H1 (cell line): Measurements from ENCODE around the gene ANKRD40. TPM values are rescaled to one million over a fixed set of nuclear protein-coding genes. Genes with fewer than 3 reads are reported as not detected.

Source experiments
- CTCF ChIA-PET: fragments of 300-600 bp; sonication (Branson Sonifier 250); formaldehyde crosslinking; loops from one replicate; lab custom pipeline; 2021; ENCODE audit not compliant: partially characterized antibody; lab: Charles Lee
- POLR2A ChIA-PET: fragments of 300-600 bp; sonication (Branson Sonifier 250); formaldehyde crosslinking; loops from one replicate; lab custom pipeline; 2021; ENCODE audit warnings: inconsistent platforms; ENCODE audit not compliant: partially characterized antibody; lab: Charles Lee
- DNase-seq, 2 experiments: peaks; one replicate each; pipeline versions ENCODE4 v3.0.0 to v3.0.0-alpha.2; 2010 to 2022; ENCODE audit warnings: low spot score in 2 of 2, low read depth in 1 of 2, mixed read lengths in 1 of 2
- FAIRE-seq: peaks from 2 replicates; lab custom pipeline; 2011; peaks lifted over from hg19 to GRCh38; lab: Jason Lieb, UNC
- H2AFZ ChIP-seq: 2 replicates; pipeline ENCODE4 v1.8.1; 2012; ENCODE audit warnings: low read length, inconsistent platforms
- H2AK5ac ChIP-seq: 2 replicates; pipeline ENCODE4 v1.6.1; 2013; ENCODE audit warnings: low read depth, low read length
- H2BK120ac ChIP-seq: replicated peaks from 2 replicates; pipeline ENCODE3; 2013; ENCODE audit warnings: low read depth, low read length, inconsistent platforms
- H2BK12ac ChIP-seq: 2 replicates; pipeline ENCODE4 v1.6.1; 2013; ENCODE audit warnings: low read depth, low read length
- H2BK15ac ChIP-seq: 2 replicates; pipeline ENCODE4 v1.6.1; 2013; ENCODE audit warnings: low read length
- H2BK20ac ChIP-seq: 2 replicates; pipeline ENCODE4 v1.6.1; 2013; ENCODE audit warnings: low read length
- H2BK5ac ChIP-seq: 2 replicates; pipeline ENCODE4 v1.6.1; 2013; ENCODE audit warnings: low read depth, low read length
- H3K14ac ChIP-seq: 2 replicates; pipeline ENCODE4 v1.6.1; 2013; ENCODE audit warnings: inconsistent platforms; ENCODE audit not compliant: insufficient read length
- H3K18ac ChIP-seq: 2 replicates; pipeline ENCODE4 v1.6.1; 2013; ENCODE audit warnings: low read length; ENCODE audit errors: extremely low read depth
- H3K23ac ChIP-seq: 2 replicates; pipeline ENCODE4 v1.6.1; 2013; ENCODE audit warnings: inconsistent platforms; ENCODE audit not compliant: insufficient read length
- H3K23me2 ChIP-seq: 2 replicates; pipeline ENCODE4 v1.6.1; 2013; ENCODE audit warnings: low read depth, low read length
- H3K27ac ChIP-seq: 2 replicates; pipeline ENCODE4 v1.6.1; 2011; ENCODE audit warnings: low read depth, low read length, inconsistent platforms
- H3K27me3 ChIP-seq, 4 experiments: replicated peaks in 1 of 4; 1 replicate in 1 of 4; 2 replicates in 3 of 4; pipeline versions ENCODE4 v1.6.1 to v1.8.1; 2011 to 2013; ENCODE audit warnings: low read length in 3 of 4, mild to moderate bottlenecking in 3 of 4, inconsistent platforms in 2 of 4, mixed read lengths in 2 of 4, moderate library complexity in 1 of 4; ENCODE audit not compliant: control insufficient read depth in 3 of 4, insufficient read depth in 3 of 4; ENCODE audit errors: extremely low read depth in 1 of 4
- H3K36me3 ChIP-seq, 4 experiments: 2 replicates each; pipeline versions ENCODE4 v1.6.1 to v1.8.1; 2011 to 2013; ENCODE audit warnings: mild to moderate bottlenecking in 4 of 4, low read length in 3 of 4, moderate library complexity in 2 of 4, control low read depth in 1 of 4, inconsistent platforms in 1 of 4; ENCODE audit not compliant: insufficient read depth in 4 of 4, control insufficient read depth in 2 of 4
- H3K4ac ChIP-seq: replicated peaks from 2 replicates; pipeline ENCODE3; 2013; ENCODE audit warnings: low read length, low read depth, mixed read lengths, inconsistent platforms; ENCODE audit not compliant: insufficient read length
- H3K4me1 ChIP-seq, 4 experiments: replicated peaks in 1 of 4; 1 replicate in 1 of 4; 2 replicates in 3 of 4; pipeline versions ENCODE4 v1.6.1 to v1.8.1; 2011 to 2013; ENCODE audit warnings: low read length in 3 of 4, inconsistent platforms in 2 of 4, mixed read lengths in 1 of 4; ENCODE audit not compliant: insufficient read depth in 4 of 4, control insufficient read depth in 3 of 4
- H3K4me2 ChIP-seq, 2 experiments: 2 replicates each; pipeline versions ENCODE4 v1.6.1 to v1.8.1; 2011 to 2013; ENCODE audit warnings: low read depth in 2 of 2, low read length in 2 of 2, control low read depth in 1 of 2, inconsistent platforms in 1 of 2, mild to moderate bottlenecking in 1 of 2; ENCODE audit not compliant: insufficient read depth in 1 of 2
- H3K4me3 ChIP-seq, 4 experiments: fragments of 200-600, 300-600 bp in 1 of 4; sonication (generic), shearing (Covaris generic), sonication (Bioruptor Twin) in 1 of 4; 2 replicates each; pipeline versions ENCODE4 v1.5.1 to v1.8.1; 2011 to 2016; ENCODE audit warnings: low read length in 4 of 4, low read depth in 3 of 4, control low read depth in 2 of 4, inconsistent platforms in 2 of 4, mild to moderate bottlenecking in 2 of 4, mixed read lengths in 1 of 4, moderate library complexity in 1 of 4; ENCODE audit not compliant: insufficient read depth in 2 of 4; ENCODE audit errors: extremely low read depth in 1 of 4
- H3K56ac ChIP-seq: replicated peaks from 2 replicates; pipeline ENCODE3; 2013; ENCODE audit warnings: low read depth, mild to moderate bottlenecking, mixed read lengths, low read length, inconsistent platforms; ENCODE audit not compliant: insufficient read length
- H3K79me1 ChIP-seq: 2 replicates; pipeline ENCODE4 v1.6.1; 2013; ENCODE audit warnings: low read depth, low read length, control low read depth
- H3K79me2 ChIP-seq, 2 experiments: 2 replicates each; pipeline versions ENCODE4 v1.6.1 to v1.8.1; 2012 to 2013; ENCODE audit warnings: low read length in 2 of 2, mild to moderate bottlenecking in 2 of 2, inconsistent platforms in 1 of 2; ENCODE audit not compliant: insufficient read depth in 2 of 2, control insufficient read depth in 1 of 2
- H3K9ac ChIP-seq, 4 experiments: replicated peaks in 1 of 4; 1 replicate in 1 of 4; 2 replicates in 3 of 4; pipeline versions ENCODE4 v1.6.1 to v1.8.1; 2011 to 2013; ENCODE audit warnings: low read depth in 3 of 4, low read length in 3 of 4, control low read depth in 2 of 4, mild to moderate bottlenecking in 2 of 4, moderate library complexity in 2 of 4, inconsistent platforms in 1 of 4; ENCODE audit errors: extremely low read depth in 1 of 4
- H3K9me3 ChIP-seq, 2 experiments: 2 replicates each; pipeline versions ENCODE4 v1.6.1 to v1.8.1; 2012 to 2013; ENCODE audit warnings: mild to moderate bottlenecking in 2 of 2, moderate library complexity in 2 of 2, control low read depth in 1 of 2, inconsistent platforms in 1 of 2, low read depth in 1 of 2, low read length in 1 of 2, mixed read lengths in 1 of 2; ENCODE audit not compliant: insufficient read depth in 2 of 2
- H4K20me1 ChIP-seq, 2 experiments: replicated peaks in 1 of 2; 2 replicates each; pipeline versions ENCODE3 to v1.8.1; 2011 to 2013; ENCODE audit warnings: inconsistent platforms in 2 of 2, low read length in 2 of 2, mild to moderate bottlenecking in 1 of 2; ENCODE audit not compliant: insufficient read depth in 2 of 2, control insufficient read depth in 1 of 2
- H4K5ac ChIP-seq: 2 replicates; pipeline ENCODE4 v1.6.1; 2013; ENCODE audit warnings: low read length, low read depth, mixed read lengths, inconsistent platforms; ENCODE audit not compliant: insufficient read length
- H4K8ac ChIP-seq: 2 replicates; pipeline ENCODE4 v1.8.0; 2013; ENCODE audit warnings: mild to moderate bottlenecking, moderate library complexity, low read length, inconsistent platforms; ENCODE audit not compliant: insufficient read depth; ENCODE audit errors: extremely low read depth
- H4K91ac ChIP-seq: replicated peaks from 2 replicates; pipeline ENCODE3; 2013; ENCODE audit warnings: low read length, mixed read lengths, inconsistent platforms; ENCODE audit not compliant: insufficient read length
- CTBP2 ChIP-seq: IDR thresholded peaks from 2 replicates; pipeline ENCODE4 v1.7.0; 2011; ENCODE audit warnings: borderline replicate concordance, mild to moderate bottlenecking, moderate library complexity, mixed read lengths, low read length; ENCODE audit not compliant: insufficient read depth, insufficient read length
- CTCF ChIP-seq, 3 experiments: IDR thresholded peaks; 1 replicate in 2 of 3; 2 replicates in 1 of 3; pipeline versions ENCODE4 v1.5.1 to v1.6.1; 2011; ENCODE audit warnings: low read length in 3 of 3, mild to moderate bottlenecking in 3 of 3, inconsistent platforms in 2 of 3, low read depth in 1 of 3, moderate library complexity in 1 of 3; ENCODE audit not compliant: insufficient read depth in 1 of 3; ENCODE audit errors: control extremely low read depth in 1 of 3
- JUN ChIP-seq: IDR thresholded peaks from 2 replicates; pipeline ENCODE4 v1.6.1; 2011; ENCODE audit warnings: low read depth, mild to moderate bottlenecking, improper control_type of control experiment, low read length
- MAFK ChIP-seq: IDR thresholded peaks from 2 replicates; pipeline ENCODE4 v1.6.1; 2012; ENCODE audit warnings: low read depth, mild to moderate bottlenecking, improper control_type of control experiment, low read length
- PHF8 ChIP-seq: fragments of 200-600 bp; sonication (generic); conservative IDR thresholded peaks from 2 replicates; pipeline ENCODE4 v1.7.1; 2012; ENCODE audit warnings: low read depth, mild to moderate bottlenecking, inconsistent platforms, low read length, moderate library complexity
- WGBS, 2 experiments: shearing (Covaris generic) in 1 of 2; methylation state at CpG; one replicate each; pipeline versions ENCODE4 v1.1.6 to v1.1.7; 2013 to 2015; ENCODE audit warnings: low lambda C conversion rate in 2 of 2, mixed read lengths in 2 of 2, inconsistent platforms in 1 of 2, low coverage in 1 of 2, missing lambda C conversion rate in 1 of 2; ENCODE audit not compliant: insufficient replicate concordance in 2 of 2, insufficient coverage in 1 of 2, insufficient read length in 1 of 2; ENCODE audit errors: extremely low coverage in 1 of 2, missing lambda C conversion rate in 1 of 2; 5-methylcytosine and 5-hydroxymethylcytosine counted together
- long read RNA-seq, 2 experiments: library from RNA in 1 of 2; library from capped mRNA in 1 of 2; stranded (forward); transcript quantifications; one replicate each; pipeline ENCODE4 v2.0.0, GENCODE V29; 2021; ENCODE audit warnings: inconsistent platforms in 1 of 2
- polyA minus RNA-seq, 3 experiments: library from RNA; depleted of rRNA, polyadenylated mRNA; stranded (reverse); fragments of >200 nt; gene quantifications; 1 replicate in 2 of 3; 2 replicates in 1 of 3; pipeline ENCODE4 v1.2.3, GENCODE V29; 2011
- polyA plus RNA-seq, 7 experiments: library from polyadenylated mRNA; depleted of rRNA in 3 of 7; stranded (reverse) in 5 of 7; unstranded in 2 of 7; fragments of >200 nt in 5 of 7; fragments of 200-250 nt in 2 of 7; gene quantifications; 1 replicate in 5 of 7; 2 replicates in 1 of 7; 4 replicates in 1 of 7; pipeline versions ENCODE4 v1.2.1 to v1.2.3, GENCODE V29; 2011 to 2013; ENCODE audit warnings: missing spikeins in 2 of 7, mixed read lengths in 2 of 7
- total RNA-seq: library from RNA; stranded (reverse); fragmentation: NEBNext Ultra II Directional; extraction: Animal tissue kit (Norgen Biotek cat#: 25700); gene quantifications from 2 replicates; pipeline ENCODE4 v1.2.1, GENCODE V29; 2021

ANKRD40 gene
- total RNA-seq: 50.1 and 54.3 TPM in 2 replicates
- 19.7 and 26.1 TPM in 2 replicates for polyA plus RNA-seq (2011; rRNA removed)
- polyA plus RNA-seq (2011; cell fraction: cytosol; rRNA removed): 28.3 TPM
- polyA plus RNA-seq (2011; cell fraction: nucleus; rRNA removed): 14.5 TPM
- 21.9 to 29.8 TPM (median 24.2 TPM) in 4 replicates for polyA plus RNA-seq (2012, experiment 1 of 2)
- 8.3 TPM for polyA plus RNA-seq (2012, experiment 2 of 2)
- 28.3 TPM for polyA plus RNA-seq (2013, experiment 1 of 2)
- polyA plus RNA-seq (2013, experiment 2 of 2): 29.0 TPM
- 31.2 and 33.8 TPM in 2 replicates for polyA minus RNA-seq (2011; rRNA and poly(A)+ RNA removed)
- 21.9 TPM for polyA minus RNA-seq (2011; cell fraction: cytosol; rRNA and poly(A)+ RNA removed)
- 18.0 TPM for polyA minus RNA-seq (2011; cell fraction: nucleus; rRNA and poly(A)+ RNA removed)
- long read RNA-seq, experiment 1, full-length matches to known transcripts: 4 of 21 reads
- long read RNA-seq, experiment 1, partial matches to known transcripts: 1 of 21 reads
- long read RNA-seq, experiment 1, other reads (novel, unspliced or antisense): 16 of 21 reads
- long read RNA-seq, experiment 2, full-length matches to known transcripts: 2 of 2 reads
- long read RNA-seq, experiment 2, partial matches to known transcripts: 0 of 2 reads
- long read RNA-seq, experiment 2, other reads (novel, unspliced or antisense): 0 of 2 reads

GRCh38 chr17:50707289-50708049 is at the start of gene ANKRD40:
ANKRD40 (minus strand) TSS chr17:50707914; CDS start chr17:50707654, 260 bp downstream.
- H2BK15ac ChIP-seq: peak within 1 kb of the TSS; percentile 89; the same call in 1 of the 2 replicates
- peak within 1 kb of the TSS; percentile 46 to 85 (median 76) for H3K4me3 ChIP-seq
- peak within 1 kb of the TSS; percentile 62 to 83 (median 80) for H3K9ac ChIP-seq
- H2BK20ac ChIP-seq: no peak within 1 kb of the TSS
- H3K4me1 ChIP-seq: peaks cover 0 to 5% (median 4%) of the 10 kb centered on the region in 4 experiments; a peak in 4 of 7 replicates
- peak within 1 kb of the TSS; percentile 11 for H4K91ac ChIP-seq
- H4K5ac ChIP-seq: peak within 1 kb of the TSS; percentile 81
- peak within 1 kb of the TSS; percentile 49 for H3K4ac ChIP-seq
- H2AFZ ChIP-seq: peak within 1 kb of the TSS; percentile 95
- no peak for FAIRE-seq
- no peak within 1 kb of the TSS for H2AK5ac ChIP-seq
- peak within 1 kb of the TSS; percentile 24 for H3K56ac ChIP-seq
- H3K27me3 ChIP-seq: no peaks in the 10 kb centered on the region
- peaks cover 0 to 6% (median 0%) of the 10 kb centered on the region in 4 experiments; a peak in 2 of 8 replicates for H3K36me3 ChIP-seq
- H3K9me3 ChIP-seq: no peaks in the 10 kb centered on the region
- H4K20me1 ChIP-seq: no peaks in the 10 kb centered on the region
- H2BK120ac ChIP-seq: peak within 1 kb of the TSS; percentile 35
- ChIA-PET POLR2A (interaction anchor here (1.3 to 5.9 kb wide), 2 partner anchors 12 to 22 kb away, joined by 4 to 34 read pairs; partner anchors contain the start of gene LUC7L3), CTCF (interaction anchor here (0.9 to 4.1 kb wide), 3 partner anchors 12 to 77 kb away, joined by 4 to 26 read pairs (median 9); no protein-coding TSS in a partner anchor)
- peaks cover 3% of the 10 kb centered on the region for H3K79me1 ChIP-seq
- H3K23me2 ChIP-seq: peaks cover 2% of the 10 kb centered on the region
- 1% methylated on average over 36 of the region's 74 CpGs; no CpG with 5 or more reads in 1 of the 2 experiments for WGBS, 2 experiments
- peak within 1 kb of the TSS; percentile 95 for H4K8ac ChIP-seq
- no peak within 1 kb of the TSS; the same call in 1 of the 2 replicates for H2BK12ac ChIP-seq
- peak within 1 kb of the TSS; percentile 81 to 89 for H3K4me2 ChIP-seq
- peaks cover 0 to 27% of the 10 kb centered on the region in 2 experiments; a peak in 3 of 4 replicates for H3K79me2 ChIP-seq
- DNase-seq: peak in 1 of 2 experiments; percentile 86
- H2BK5ac ChIP-seq: peak within 1 kb of the TSS; percentile 76; the same call in 1 of the 2 replicates
- H3K18ac ChIP-seq: peak within 1 kb of the TSS; percentile 85
- no peak within 1 kb of the TSS for H3K23ac ChIP-seq
- H3K27ac ChIP-seq: peak within 1 kb of the TSS; percentile 64
- H3K14ac ChIP-seq: no peak within 1 kb of the TSS
- no peak for TF ChIP-seq MAFK
- TF ChIP-seq JUN: no peak
- TF ChIP-seq CTBP2: no peak
- no peak for TF ChIP-seq CTCF (IDR thresholded peaks at IDR 0.05; ENCODE audit: control extremely low read depth in 1 of 3, insufficient read depth in 1 of 3, low read depth in 1 of 3, low read length in 3 of 3)
- peak; percentile 62 for TF ChIP-seq PHF8
